GM12878 (cell line): ENCODE data around the gene VIPR1.

Source experiments
- E2F8 ChIP-seq: fragments of 450-650 bp; IDR thresholded peaks from 2 replicates; pipeline ENCODE4 v1.6.1; 2018; ENCODE audit warnings: mild to moderate bottlenecking, low read depth, moderate library complexity; ENCODE audit not compliant: partially characterized antibody
- FOS ChIP-seq: IDR thresholded peaks from 3 replicates; pipeline ENCODE4 v1.6.1; 2011; ENCODE audit warnings: borderline replicate concordance; ENCODE audit not compliant: insufficient read length; ENCODE audit errors: extremely low read depth
- MAX ChIP-seq: IDR thresholded peaks from 2 replicates; pipeline ENCODE4 v1.6.1; 2012; ENCODE audit warnings: low read depth, low read length, improper control_type of control experiment
- NR2F1 ChIP-seq: fragments of 450-650 bp; conservative IDR thresholded peaks from 2 replicates; pipeline ENCODE4 v1.6.1; 2017; ENCODE audit warnings: mild to moderate bottlenecking
- POLR2A ChIP-seq: IDR thresholded peaks from 2 replicates; pipeline ENCODE4 v1.6.1; 2011; ENCODE audit warnings: low read depth, mild to moderate bottlenecking, low read length
- SMC3 ChIP-seq: IDR thresholded peaks from 2 replicates; pipeline ENCODE4 v1.6.1; 2011; ENCODE audit warnings: low read length, improper control_type of control experiment, borderline replicate concordance
- SRF ChIP-seq, 2 experiments: IDR thresholded peaks; 2 replicates each; pipeline ENCODE4 v1.6.1; 2011; ENCODE audit warnings: low read depth in 2 of 2, low read length in 2 of 2, mild to moderate bottlenecking in 1 of 2, moderate library complexity in 1 of 2
- ZNF207 ChIP-seq: fragments of 450-650 bp; IDR thresholded peaks from 2 replicates; pipeline ENCODE4 v1.6.1; 2014; ENCODE audit warnings: antibody characterized with exemption, mild to moderate bottlenecking, borderline replicate concordance

GRCh38 chr3:42499478-42499871, 3.0 kb upstream of the VIPR1 start:
- TF ChIP-seq ZNF207, result no peak
- TF ChIP-seq MAX, result no peak
- TF ChIP-seq E2F8, result no peak
- no peak for TF ChIP-seq POLR2A
- no peak for TF ChIP-seq SRF (IDR thresholded peaks at IDR 0.05; ENCODE audit: low read depth in 2 of 2, low read length in 2 of 2)
- no peak for TF ChIP-seq NR2F1
- TF ChIP-seq FOS, result no peak
- no peak for TF ChIP-seq SMC3
